Stimulated activated CD4-positive, alpha-beta T cell treated with anti-CD3 and anti-CD28 coated beads, Interleukin-4, amount 100 ng/mL, for 48 hours (primary cell): ENCODE data around the gene R3HDM2.

ENCODE experiments used
- DNase-seq, 2 donors: peaks; one replicate each; pipeline ENCODE4 v3.0.0-alpha.2; 2020; ENCODE audit warnings: low read depth in 2 of 2

The R3HDM2 gene

DNA sequence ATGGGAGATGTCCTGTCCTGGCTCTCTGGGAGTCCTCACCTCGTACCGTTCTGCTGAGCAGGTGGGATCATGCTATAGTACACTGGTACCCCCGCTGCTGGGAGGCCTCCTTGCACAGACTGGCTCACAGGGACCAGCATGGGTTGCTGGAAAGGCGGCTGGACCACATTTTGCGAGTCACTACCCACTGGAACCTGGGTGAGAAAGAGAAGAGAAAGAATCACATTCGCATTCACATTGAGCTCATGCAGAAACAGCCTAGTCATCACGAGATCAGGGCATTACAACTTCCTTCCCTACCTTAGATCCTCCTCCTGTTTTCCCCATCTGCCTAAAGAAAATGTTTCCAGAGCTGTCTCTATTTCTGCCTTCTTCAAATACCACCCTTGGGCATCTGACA lies 162.6 kb downstream of the R3HDM2 start:
- peak; percentile 18 to 37 for DNase-seq

DNA sequence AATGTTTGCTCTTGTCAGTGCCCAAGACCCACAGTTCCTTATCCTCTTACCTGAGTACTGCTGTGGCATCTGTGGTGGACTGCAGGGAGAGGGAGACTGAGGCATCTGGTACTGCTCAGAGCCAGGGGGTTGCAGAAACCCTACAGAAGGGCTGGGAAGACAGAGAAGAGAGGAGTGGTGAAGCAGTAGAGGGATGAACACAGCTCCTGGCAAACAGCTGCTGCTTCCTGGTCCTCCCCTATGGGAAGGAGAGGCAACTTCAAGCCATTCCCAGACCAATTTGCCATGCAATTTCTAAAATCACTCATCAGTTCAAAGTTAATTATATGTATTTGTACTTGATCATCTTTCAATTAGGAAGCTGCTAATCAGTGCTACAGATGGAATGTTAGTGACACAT lies 164.2 kb downstream of the R3HDM2 start:
- no peak for DNase-seq

- no peak for DNase-seq
These were observed 167.7 kb downstream of the R3HDM2 start for GRCh38 chr12:57263096-57263495.

DNA sequence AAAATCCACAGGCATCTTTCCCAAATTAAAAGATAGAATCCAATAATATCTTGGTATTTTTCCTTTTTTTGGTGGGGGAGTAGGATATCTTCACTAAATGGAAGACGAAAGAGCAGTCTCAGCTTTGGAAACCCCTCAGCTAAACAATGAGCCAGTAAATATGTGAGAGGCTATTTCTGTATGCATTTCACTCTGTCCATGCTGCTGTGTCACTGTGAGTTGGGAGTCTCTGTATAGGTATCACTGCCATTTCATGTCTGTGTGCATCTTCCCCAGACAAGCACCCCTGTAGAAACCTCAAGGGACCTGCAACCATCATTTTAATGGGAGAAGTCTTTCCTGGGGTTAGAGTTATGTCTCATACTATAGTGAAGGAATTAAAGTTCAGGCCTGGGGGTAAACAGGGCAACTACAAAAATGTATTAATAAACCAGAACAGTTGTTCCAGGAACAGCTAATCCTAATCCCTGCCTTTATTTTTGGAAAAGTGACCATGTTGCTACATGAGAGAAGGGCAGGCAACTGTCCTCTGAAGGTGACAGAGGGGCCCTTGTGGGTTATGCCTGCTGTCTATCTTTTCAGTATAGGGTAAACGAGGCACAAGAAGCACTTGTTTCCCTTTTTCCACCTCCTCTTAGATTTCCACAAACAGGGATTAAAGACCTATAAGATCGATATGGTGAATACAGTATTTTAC lies 168.6 kb downstream of the R3HDM2 start:
- DNase-seq = no peak

DNA sequence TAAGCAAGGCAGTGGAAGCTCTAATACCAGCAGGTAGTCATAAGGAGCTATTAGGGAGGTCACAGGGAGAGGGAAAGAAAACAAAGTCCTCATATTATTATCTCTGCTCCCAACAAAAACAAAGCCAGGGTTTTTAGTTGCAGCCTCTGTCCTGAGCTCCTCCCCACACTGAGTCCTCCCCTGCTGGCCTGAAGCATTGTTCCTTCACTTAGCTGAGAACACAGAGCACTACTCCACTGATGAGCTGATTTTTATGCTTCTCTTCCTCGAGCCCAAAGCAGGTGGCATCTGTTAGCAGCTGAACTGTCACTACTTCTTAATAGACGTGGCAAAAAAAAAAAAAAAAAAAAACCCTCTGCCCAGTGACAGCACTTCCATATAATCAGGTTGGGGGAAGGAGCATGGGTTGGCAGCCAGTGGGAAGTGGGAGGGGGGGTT lies 169.4 kb downstream of the R3HDM2 start:
- DNase-seq = no peak

GRCh38 chr12:57260366-57260765 lies 170.5 kb downstream of the R3HDM2 start:
- no peak for DNase-seq

GRCh38 chr12:57258977-57259970 lies 171.6 kb downstream of the R3HDM2 start:
- no peak for DNase-seq

- no peak for DNase-seq
These were observed 174.9 kb downstream of the R3HDM2 start for GRCh38 chr12:57255916-57256315.

- DNase-seq = no peak
These were observed 176.2 kb downstream of the R3HDM2 start for GRCh38 chr12:57254506-57255280.

GRCh38 chr12:57250956-57251355 lies 179.9 kb downstream of the R3HDM2 start, which contains the start of gene STAC3:
STAC3 (minus strand) TSS chr12:57251187; CDS start chr12:57249636, 1,551 bp downstream.
- no peak for DNase-seq

- no peak for DNase-seq
These were observed 180.3 kb downstream of the R3HDM2 start for GRCh38 chr12:57250541-57250940.

- DNase-seq = no peak
These were observed 181.7 kb downstream of the R3HDM2 start for GRCh38 chr12:57248934-57249742.

DNA sequence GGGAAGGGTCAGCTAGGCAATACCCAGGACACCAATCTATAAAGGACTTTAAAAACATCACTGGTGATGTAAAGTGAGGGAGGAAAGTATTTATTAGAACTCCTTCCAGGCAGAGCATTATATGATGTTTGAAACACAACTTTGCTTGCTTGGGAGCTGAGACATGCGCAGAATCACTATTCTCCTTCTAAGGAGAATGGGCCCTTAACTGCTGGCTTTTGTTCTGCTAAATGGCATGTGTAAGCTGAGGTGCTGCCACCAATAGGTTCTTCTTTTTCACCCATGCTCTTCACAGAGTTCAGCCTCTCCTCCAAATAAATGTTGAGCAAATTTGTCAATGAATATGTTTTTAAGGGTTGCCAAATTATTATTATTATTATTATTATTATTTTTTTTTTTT lies 183.8 kb downstream of the R3HDM2 start:
- no peak for DNase-seq

GRCh38 chr12:57244312-57244696 lies 186.5 kb downstream of the R3HDM2 start:
- DNase-seq = no peak

DNA sequence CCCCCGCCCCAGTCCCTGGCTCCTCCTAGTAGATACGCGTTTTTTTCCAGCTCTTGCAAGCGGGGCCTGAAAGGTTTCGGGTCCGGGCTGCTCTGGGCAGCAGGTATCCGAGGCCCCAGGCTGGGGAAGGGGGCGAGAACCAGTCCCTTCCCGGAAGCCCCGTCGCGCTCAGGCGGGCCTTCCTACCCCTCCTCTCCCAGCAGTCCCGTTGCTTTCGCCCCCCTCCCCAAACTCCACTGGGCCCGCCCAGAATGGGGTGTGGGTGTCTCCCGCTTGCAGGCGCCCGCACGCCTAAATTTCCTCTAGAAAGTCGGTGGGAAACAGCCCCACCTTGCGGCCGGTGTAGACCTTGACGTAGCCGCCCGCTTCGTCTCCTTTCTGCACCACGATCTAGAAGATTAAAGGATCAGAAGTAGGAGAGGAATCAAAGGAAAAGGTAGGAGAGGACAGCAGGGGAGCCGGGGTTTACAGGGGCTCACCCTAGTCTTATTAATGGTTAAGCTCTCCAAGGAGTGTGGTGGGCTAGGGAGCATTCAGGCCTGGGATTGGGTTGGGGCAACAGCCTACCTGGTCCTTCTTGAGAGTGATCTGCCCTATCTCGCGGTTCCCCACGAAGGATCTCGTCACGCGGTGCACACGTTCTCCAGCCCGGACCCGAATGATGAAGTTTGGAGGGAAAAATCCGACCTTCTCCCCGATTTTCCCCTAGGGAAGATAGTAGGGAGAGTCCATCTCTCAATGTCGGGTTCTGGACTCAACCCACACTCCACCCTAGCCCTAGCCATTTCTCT lies 187.1 kb downstream of the R3HDM2 start:
- DNase-seq = peak; percentile 73 to 87

- peak; percentile 67 to 74 for DNase-seq
These were observed 188.0 kb downstream of the R3HDM2 start for GRCh38 chr12:57242691-57243454.

GRCh38 chr12:57242329-57242690 lies 188.5 kb downstream of the R3HDM2 start:
- DNase-seq = no peak

GRCh38 chr12:57241402-57242310 lies 189.2 kb downstream of the R3HDM2 start:
- DNase-seq = no peak
